ENCODE results near the gene ABHD1.
"Not testable (repeated sequence)": the region's sequence is repeated elsewhere in the genome, so short reads cannot be mapped to it uniquely, and the experiment has no call there.

The ABHD1 gene

GRCh38 chr2:27117995-27118524 lies 5.6 kb upstream of the ABHD1 start:
- peak overlapping the region; percentile 42 for H3K4me3 ChIP-seq (ENCODE audit: low read depth, low read length)
- no peak for DNase-seq (ENCODE audit: low read depth)
- no peak for TF ChIP-seq CTCF (IDR thresholded peaks at IDR 0.05; ENCODE audit: insufficient read depth, low read depth, low read length, missing control alignments)

GRCh38 chr2:27118525-27119329 lies 4.9 kb upstream of the ABHD1 start, which contains the start of gene CGREF1:
Gene CGREF1, minus strand, starts transcription at chr2:27119128. Its CDS starts 14,762 bp downstream, at chr2:27104366.
- H3K4me3 ChIP-seq (ENCODE audit: low read depth, low read length), result peak within 1 kb of the TSS; percentile 44
- TF ChIP-seq CTCF (IDR thresholded peaks at IDR 0.05; ENCODE audit: insufficient read depth, low read depth, low read length, missing control alignments), result no peak
- peak; percentile 34 for DNase-seq (ENCODE audit: low read depth)

- peak overlapping the region; percentile 44 for H3K4me3 ChIP-seq (ENCODE audit: low read depth, low read length)
- DNase-seq (ENCODE audit: low read depth), result not testable (repeated sequence)
Measured at GRCh38 chr2:27119330-27119670, 4.3 kb upstream of the ABHD1 start.

GRCh38 chr2:27121906-27122305 lies 1.7 kb upstream of the ABHD1 start:
- no peak overlapping the region for H3K4me3 ChIP-seq (ENCODE audit: low read depth, low read length)
- no peak for TF ChIP-seq CTCF (IDR thresholded peaks at IDR 0.05; ENCODE audit: insufficient read depth, low read depth, low read length, missing control alignments)
- DNase-seq (ENCODE audit: low read depth), result no peak

GRCh38 chr2:27122791-27123190 lies 824 bp upstream of the ABHD1 start:
- DNase-seq (ENCODE audit: low read depth), result no peak
- no peak overlapping the region for H3K4me3 ChIP-seq (ENCODE audit: low read depth, low read length)
- TF ChIP-seq CTCF (IDR thresholded peaks at IDR 0.05; ENCODE audit: insufficient read depth, low read depth, low read length, missing control alignments), result no peak

GRCh38 chr2:27125104-27125503 lies 1.5 kb downstream of the ABHD1 start:
- DNase-seq (ENCODE audit: low read depth), result no peak
- H3K4me3 ChIP-seq (ENCODE audit: low read depth, low read length), result no peak overlapping the region
- TF ChIP-seq CTCF (IDR thresholded peaks at IDR 0.05; ENCODE audit: insufficient read depth, low read depth, low read length, missing control alignments), result no peak

- no peak for DNase-seq (ENCODE audit: low read depth)
- no peak for TF ChIP-seq CTCF (IDR thresholded peaks at IDR 0.05; ENCODE audit: insufficient read depth, low read depth, low read length, missing control alignments)
- H3K4me3 ChIP-seq (ENCODE audit: low read depth, low read length), result no peak overlapping the region
Measured at GRCh38 chr2:27126252-27126710, 2.7 kb downstream of the ABHD1 start.

Measured in GM12865 (cell line).